22Rv1 (cell line): ENCODE measurements around the gene PTDSS2.

Experiments
- CTCF ChIP-seq: fragments of 450-650 bp; IDR thresholded peaks from 2 replicates; pipeline ENCODE4 v1.5.1; 2017; ENCODE audit warnings: mild to moderate bottlenecking
- ZFX ChIP-seq: fragments of 450-650 bp; IDR thresholded peaks from 2 replicates; pipeline ENCODE4 v1.6.1; 2017; ENCODE audit warnings: antibody characterized with exemption, borderline replicate concordance

DNA sequence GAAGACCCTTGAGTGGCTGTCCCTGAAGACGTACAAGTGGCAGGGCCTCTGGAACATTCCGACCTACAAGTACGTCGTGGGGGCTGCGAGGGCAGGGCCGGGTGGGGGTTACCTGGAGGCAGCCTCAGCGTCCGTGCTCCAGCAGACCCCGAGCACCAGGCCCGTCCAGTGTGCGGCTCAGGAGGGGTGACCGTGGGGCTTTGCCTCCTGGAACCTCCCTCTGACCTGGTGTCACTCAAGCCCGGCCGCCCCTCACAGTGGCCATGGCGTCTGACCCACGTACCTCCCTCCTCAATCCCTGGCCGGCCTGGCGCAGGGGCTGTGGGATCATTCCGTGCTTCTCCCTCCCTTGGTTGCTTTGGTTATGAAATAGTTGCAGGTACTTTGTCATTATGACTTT is 38.5 kb downstream of the PTDSS2 start:
- no peak for TF ChIP-seq CTCF
- TF ChIP-seq ZFX, result no peak
